H9 (cell line): ENCODE data around the gene CD300LD. TPM values are rescaled to one million over a fixed set of nuclear protein-coding genes. Genes with fewer than 3 reads are reported as not detected.
A peak's percentile ranks its signal among the peaks of the same experiment; 100 is the strongest.

Source experiments
- DNase-seq: peaks from one replicate; pipeline ENCODE4 v3.0.0-alpha.2; 2017
- H2AFZ ChIP-seq: one replicate; pipeline ENCODE4 v1.6.1; 2013; ENCODE audit warnings: mild to moderate bottlenecking, low read length, control low read depth, moderate library complexity
- H2AK5ac ChIP-seq: 2 replicates; pipeline ENCODE4 v1.6.1; 2013; ENCODE audit warnings: low read length, control low read depth, mixed read lengths; ENCODE audit not compliant: insufficient read length
- H2BK120ac ChIP-seq: one replicate; pipeline ENCODE4 v1.6.1; 2013; ENCODE audit warnings: low read depth, mild to moderate bottlenecking, low read length, control low read depth, inconsistent platforms; ENCODE audit not compliant: poor library complexity, severe bottlenecking
- H2BK12ac ChIP-seq: 2 replicates; pipeline ENCODE4 v1.6.1; 2013; ENCODE audit warnings: low read length, control low read depth, mixed read lengths, low read depth; ENCODE audit not compliant: insufficient read length
- H2BK15ac ChIP-seq: 2 replicates; pipeline ENCODE4 v1.6.1; 2013; ENCODE audit warnings: low read depth, low read length, control low read depth
- H2BK20ac ChIP-seq: one replicate; pipeline ENCODE4 v1.6.1; 2013; ENCODE audit warnings: low read depth, mild to moderate bottlenecking, low read length, control low read depth, inconsistent platforms; ENCODE audit not compliant: poor library complexity, severe bottlenecking
- H2BK5ac ChIP-seq: 2 replicates; pipeline ENCODE4 v1.6.1; 2013; ENCODE audit warnings: low read length, control low read depth, mixed read lengths; ENCODE audit not compliant: insufficient read length
- H3K14ac ChIP-seq: 2 replicates; pipeline ENCODE4 v1.6.1; 2013; ENCODE audit warnings: low read length, control low read depth; ENCODE audit not compliant: insufficient read depth
- H3K18ac ChIP-seq: 2 replicates; pipeline ENCODE4 v1.6.1; 2013; ENCODE audit warnings: low read depth, mild to moderate bottlenecking, mixed read lengths, low read length, control low read depth; ENCODE audit not compliant: insufficient read length
- H3K23ac ChIP-seq: 2 replicates; pipeline ENCODE4 v1.6.1; 2013; ENCODE audit warnings: low read length, control low read depth, mixed read lengths, low read depth; ENCODE audit not compliant: insufficient read length
- H3K23me2 ChIP-seq: 2 replicates; pipeline ENCODE4 v1.6.1; 2013; ENCODE audit warnings: low read depth, mild to moderate bottlenecking, mixed read lengths, low read length, control low read depth; ENCODE audit not compliant: insufficient read length, poor library complexity, severe bottlenecking
- H3K27ac ChIP-seq: 2 replicates; pipeline ENCODE4 v1.5.1; 2013; ENCODE audit warnings: low read length, control low read depth, mixed read lengths, low read depth; ENCODE audit not compliant: insufficient read length
- H3K27me3 ChIP-seq: 2 replicates; pipeline ENCODE4 v1.6.1; 2013; ENCODE audit warnings: low read length, control low read depth, inconsistent platforms; ENCODE audit not compliant: insufficient read depth
- H3K4ac ChIP-seq: 2 replicates; pipeline ENCODE4 v1.6.1; 2013; ENCODE audit warnings: low read depth, mild to moderate bottlenecking, control low read depth, inconsistent platforms, low read length, moderate library complexity
- H3K4me1 ChIP-seq: 2 replicates; pipeline ENCODE4 v1.6.1; 2013; ENCODE audit warnings: low read length, control low read depth, inconsistent platforms; ENCODE audit not compliant: insufficient read depth
- H3K4me2 ChIP-seq: 2 replicates; pipeline ENCODE4 v1.6.1; 2013; ENCODE audit warnings: low read length, control low read depth, mixed read lengths; ENCODE audit not compliant: insufficient read length, insufficient read depth
- H3K56ac ChIP-seq: 2 replicates; pipeline ENCODE4 v1.6.1; 2013; ENCODE audit warnings: low read depth, mild to moderate bottlenecking, mixed read lengths, low read length, control low read depth; ENCODE audit not compliant: insufficient read length
- H3K79me1 ChIP-seq: 2 replicates; pipeline ENCODE4 v1.6.1; 2013; ENCODE audit warnings: low read depth, mild to moderate bottlenecking, moderate library complexity, low read length, control low read depth, inconsistent platforms; ENCODE audit not compliant: insufficient read depth, poor library complexity, severe bottlenecking
- H3K79me2 ChIP-seq: 2 replicates; pipeline ENCODE4 v1.6.1; 2013; ENCODE audit warnings: low read length, control low read depth, inconsistent platforms; ENCODE audit not compliant: insufficient read depth
- H3K9ac ChIP-seq: 2 replicates; pipeline ENCODE4 v1.6.1; 2013; ENCODE audit warnings: low read length, control low read depth, mixed read lengths; ENCODE audit not compliant: insufficient read length; ENCODE audit errors: extremely low read depth
- H3K9me3 ChIP-seq: one replicate; pipeline ENCODE4 v1.6.1; 2013; ENCODE audit warnings: low read depth, low read length, inconsistent platforms; ENCODE audit not compliant: control insufficient read depth
- H3T11ph ChIP-seq: one replicate; pipeline ENCODE4 v1.6.1; 2013; ENCODE audit warnings: mild to moderate bottlenecking, low read length, control low read depth, inconsistent platforms
- H4K20me1 ChIP-seq: one replicate; pipeline ENCODE4 v1.6.1; 2013; ENCODE audit not compliant: control insufficient read depth, insufficient read length, insufficient read depth
- H4K5ac ChIP-seq: 2 replicates; pipeline ENCODE4 v1.6.1; 2013; ENCODE audit warnings: low read depth, mild to moderate bottlenecking, mixed read lengths, low read length, control low read depth; ENCODE audit not compliant: insufficient read length
- H4K8ac ChIP-seq: replicated peaks from 2 replicates; pipeline ENCODE4 v1.6.1; 2013; ENCODE audit warnings: low read length, control low read depth, mixed read lengths, low read depth; ENCODE audit not compliant: insufficient read length
- H4K91ac ChIP-seq: 2 replicates; pipeline ENCODE4 v1.6.1; 2013; ENCODE audit warnings: low read depth, mild to moderate bottlenecking, moderate library complexity, mixed read lengths, low read length, control low read depth; ENCODE audit not compliant: insufficient read length
- H3K27ac Mint-ChIP-seq, 3 experiments: 2 replicates in 2 of 3; 3 replicates in 1 of 3; pipeline ENCODE4 v1.8.0; 2020 to 2021; ENCODE audit warnings: mixed read lengths in 3 of 3, mild to moderate bottlenecking in 1 of 3, moderate library complexity in 1 of 3
- H3K27me3 Mint-ChIP-seq: 2 replicates; pipeline ENCODE4 v1.8.0; 2021; ENCODE audit warnings: low read depth, mild to moderate bottlenecking, moderate library complexity, mixed read lengths
- H3K36me3 Mint-ChIP-seq, 3 experiments: 2 replicates in 2 of 3; 3 replicates in 1 of 3; pipeline ENCODE4 v1.8.0; 2020 to 2021; ENCODE audit warnings: low read depth in 3 of 3, mixed read lengths in 3 of 3; ENCODE audit not compliant: insufficient read depth in 1 of 3
- H3K4me1 Mint-ChIP-seq, 2 experiments: 2 replicates each; pipeline ENCODE4 v1.8.0; 2020; ENCODE audit warnings: mixed read lengths in 2 of 2
- H3K4me3 Mint-ChIP-seq, 2 experiments: 2 replicates in 1 of 2; 3 replicates in 1 of 2; pipeline ENCODE4 v1.8.0; 2020 to 2021; ENCODE audit warnings: mild to moderate bottlenecking in 2 of 2, mixed read lengths in 2 of 2, moderate library complexity in 1 of 2
- H3K9me3 Mint-ChIP-seq, 2 experiments: 2 replicates in 1 of 2; 3 replicates in 1 of 2; pipeline ENCODE4 v1.8.0; 2020; ENCODE audit warnings: mild to moderate bottlenecking in 2 of 2, mixed read lengths in 2 of 2, moderate library complexity in 1 of 2
- WGBS: extraction: QIAGEN DNeasy Blood & Tissue Kit; methylation state at CpG from one replicate; pipeline ENCODE4 v1.1.7; 2013; ENCODE audit warnings: missing lambda C conversion rate, low lambda C conversion rate, mixed read lengths; ENCODE audit not compliant: insufficient read length; ENCODE audit errors: extremely low coverage; 5-methylcytosine and 5-hydroxymethylcytosine counted together
- total RNA-seq: library from RNA; stranded (reverse); gene quantifications from 2 replicates; pipeline ENCODE4 v1.2.1, GENCODE V29; 2021
- TF ChIP-seq, protein P1 (sequence below): fragments of 200-600 bp; sonication (generic); conservative IDR thresholded peaks from 3 replicates; pipeline ENCODE4 v1.8.0; 2021; ENCODE audit warnings: antibody characterized with exemption, mild to moderate bottlenecking

Gene CD300LD
- total RNA-seq, 1 experiment from 2014 or later = not detected

DNA sequence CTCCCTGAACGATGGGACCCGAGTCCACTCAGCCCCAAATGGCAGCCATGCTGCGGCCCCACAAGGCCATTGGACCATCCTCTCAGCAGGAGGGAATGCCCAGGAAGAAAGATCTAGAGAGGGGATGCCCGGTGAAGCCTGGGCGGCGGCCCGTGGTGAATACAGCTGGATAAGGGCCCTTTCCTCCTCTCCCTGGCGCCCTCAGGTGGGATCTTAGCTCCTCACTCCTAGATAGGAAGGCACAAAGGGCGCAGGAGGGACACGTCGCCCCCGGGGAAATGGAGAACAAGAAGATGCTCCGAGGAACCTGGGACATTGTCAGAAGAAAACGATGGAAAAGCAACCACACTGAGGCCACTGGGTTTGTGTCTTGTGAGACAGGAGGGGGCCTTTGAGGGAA, 48.7 kb downstream of the CD300LD start:
- Histone ChIP-seq H3K27me3 (no peaks in the 10 kb centered on the region), H3K18ac (no peak overlapping the region), H2BK15ac (no peak overlapping the region), H2BK20ac (no peak overlapping the region), H2AFZ (no peak overlapping the region), H4K5ac (no peak overlapping the region), H2BK12ac (no peak overlapping the region), H3T11ph (no peak overlapping the region), H3K4ac (no peak overlapping the region), H3K79me1 (no peaks in the 10 kb centered on the region), H3K9me3 (no peaks in the 10 kb centered on the region), H3K56ac (no peak overlapping the region), H3K9ac (no peak overlapping the region), H3K4me1 (no peaks in the 10 kb centered on the region), H3K14ac (no peak overlapping the region), H3K4me2 (no peak overlapping the region), H2AK5ac (no peak overlapping the region), H2BK120ac (no peak overlapping the region), H4K91ac (no peak overlapping the region), H4K8ac (no peak overlapping the region), H2BK5ac (no peak overlapping the region), H3K79me2 (no peaks in the 10 kb centered on the region), H4K20me1 (no peaks in the 10 kb centered on the region), H3K23me2 (no peaks in the 10 kb centered on the region), H3K27ac (no peak overlapping the region), H3K23ac (no peak overlapping the region)
- Mint-ChIP-seq H3K4me3 (no peak overlapping the region), H3K36me3 (no peaks in the 10 kb centered on the region), H3K27me3 (peaks cover 27% of the 10 kb centered on the region), H3K4me1 (no peaks in the 10 kb centered on the region), H3K27ac (peak overlapping the region in 1 of 3 experiments; percentile 70; a peak in 1 of 7 replicates), H3K9me3 (peaks cover 0 to 2% of the 10 kb centered on the region in 2 experiments; a peak in 1 of 5 replicates)
- TF ChIP-seq, protein P1, sequence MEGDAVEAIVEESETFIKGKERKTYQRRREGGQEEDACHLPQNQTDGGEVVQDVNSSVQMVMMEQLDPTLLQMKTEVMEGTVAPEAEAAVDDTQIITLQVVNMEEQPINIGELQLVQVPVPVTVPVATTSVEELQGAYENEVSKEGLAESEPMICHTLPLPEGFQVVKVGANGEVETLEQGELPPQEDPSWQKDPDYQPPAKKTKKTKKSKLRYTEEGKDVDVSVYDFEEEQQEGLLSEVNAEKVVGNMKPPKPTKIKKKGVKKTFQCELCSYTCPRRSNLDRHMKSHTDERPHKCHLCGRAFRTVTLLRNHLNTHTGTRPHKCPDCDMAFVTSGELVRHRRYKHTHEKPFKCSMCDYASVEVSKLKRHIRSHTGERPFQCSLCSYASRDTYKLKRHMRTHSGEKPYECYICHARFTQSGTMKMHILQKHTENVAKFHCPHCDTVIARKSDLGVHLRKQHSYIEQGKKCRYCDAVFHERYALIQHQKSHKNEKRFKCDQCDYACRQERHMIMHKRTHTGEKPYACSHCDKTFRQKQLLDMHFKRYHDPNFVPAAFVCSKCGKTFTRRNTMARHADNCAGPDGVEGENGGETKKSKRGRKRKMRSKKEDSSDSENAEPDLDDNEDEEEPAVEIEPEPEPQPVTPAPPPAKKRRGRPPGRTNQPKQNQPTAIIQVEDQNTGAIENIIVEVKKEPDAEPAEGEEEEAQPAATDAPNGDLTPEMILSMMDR = peak; percentile 31; the same call in 1 of the 3 replicates
- DNase-seq = no peak
- WGBS = no CpG with 5 or more reads among the region's 14 CpGs
